ENCODE measurements around the gene IFNA16. TPM values are rescaled to one million over a fixed set of nuclear protein-coding genes. Genes with fewer than 3 reads are reported as not detected.

The IFNA16 gene
- not detected in 2 replicates for total RNA-seq

DNA sequence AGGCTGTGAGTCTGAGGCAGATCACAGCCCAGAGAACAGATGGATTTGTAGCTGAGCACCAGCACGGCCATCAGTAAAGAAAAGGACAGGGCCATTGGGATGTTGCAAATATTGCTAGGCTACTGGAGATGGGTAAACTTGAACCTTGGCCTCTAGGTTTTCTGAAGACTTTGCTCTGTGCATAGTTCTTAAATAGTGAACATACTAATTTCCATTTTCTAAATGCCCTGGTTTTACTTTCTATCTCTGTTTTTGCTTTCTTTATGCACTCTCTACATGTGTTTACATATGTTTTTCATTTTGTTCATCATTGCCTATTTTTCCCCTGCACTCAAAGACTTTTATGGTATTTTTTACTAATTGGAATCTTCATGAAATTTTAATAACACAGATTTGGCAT lies at the start of gene IFNA16:
TSS of gene IFNA16 (minus strand) at position 101 of the 400 bp plus-strand sequence. CDS start at position 95, 6 bp downstream.

DNA sequence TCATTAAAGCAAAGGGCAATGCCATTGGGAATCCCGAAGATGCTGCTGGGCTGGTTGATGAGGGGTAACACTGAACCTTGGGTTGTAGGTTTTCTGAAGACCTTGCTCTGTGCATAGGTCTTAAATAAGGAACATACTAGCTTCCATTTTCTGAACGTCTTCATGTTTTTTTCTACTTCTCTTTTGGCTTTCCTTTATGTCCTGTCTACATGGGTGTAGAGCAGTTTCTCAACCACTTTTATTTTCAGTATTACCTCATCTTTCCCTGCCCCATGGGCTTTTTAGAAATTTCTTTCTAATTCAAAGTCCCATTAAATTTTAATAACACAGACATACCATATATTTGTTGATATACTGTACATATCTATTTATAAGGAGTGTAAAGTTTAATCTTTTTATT lies 22.8 kb upstream of the IFNA16 start, which contains the start of gene IFNA14:
TSS of gene IFNA14 (minus strand) at position 95 of the 400 bp plus-strand sequence. CDS start at position 25, 70 bp downstream.

DNA sequence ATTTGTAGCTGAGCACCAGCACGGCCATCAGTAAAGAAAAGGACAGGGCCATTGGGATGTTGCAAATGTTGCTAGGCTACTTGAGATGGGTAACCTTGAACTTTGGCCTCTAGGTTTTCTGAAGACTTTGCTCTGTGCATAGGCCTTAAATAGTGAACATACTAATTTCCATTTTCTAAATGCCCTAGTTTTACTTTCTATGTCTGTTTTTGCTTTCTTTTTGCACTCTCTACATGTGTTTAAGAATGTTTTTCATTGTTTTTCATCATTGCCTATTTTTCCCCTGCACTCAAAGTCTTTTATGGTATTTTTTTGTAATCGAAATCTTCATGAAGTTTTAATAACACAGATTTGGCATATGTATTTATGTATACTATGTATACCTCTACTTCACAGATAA lies 11.0 kb upstream of the IFNA16 start, which contains the start of gene IFNA17:
TSS of gene IFNA17 (minus strand) at position 101 of the 400 bp plus-strand sequence. CDS start at position 52, 49 bp downstream.

DNA sequence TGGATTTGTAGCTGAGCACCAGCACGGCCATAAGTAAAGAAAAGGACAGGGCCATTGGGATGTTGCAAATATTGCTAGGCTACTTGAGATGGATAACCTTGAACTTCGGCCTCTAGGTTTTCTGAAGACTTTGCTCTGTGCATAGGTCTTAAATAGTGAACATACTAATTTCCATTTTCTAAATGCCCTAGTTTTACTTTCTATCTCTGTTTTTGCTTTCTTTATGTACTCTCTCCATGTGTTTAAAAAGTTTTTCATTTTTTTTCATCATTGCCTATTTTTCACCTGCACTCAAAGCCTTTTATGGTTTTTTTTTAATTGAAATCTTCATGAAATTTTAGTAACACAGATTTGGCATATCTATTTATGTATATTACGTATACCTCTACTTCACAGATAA lies 10.1 kb downstream of the IFNA16 start, which contains the start of gene IFNA10:
TSS of gene IFNA10 (minus strand) at position 101 of the 400 bp plus-strand sequence. CDS start at position 55, 46 bp downstream.

DNA sequence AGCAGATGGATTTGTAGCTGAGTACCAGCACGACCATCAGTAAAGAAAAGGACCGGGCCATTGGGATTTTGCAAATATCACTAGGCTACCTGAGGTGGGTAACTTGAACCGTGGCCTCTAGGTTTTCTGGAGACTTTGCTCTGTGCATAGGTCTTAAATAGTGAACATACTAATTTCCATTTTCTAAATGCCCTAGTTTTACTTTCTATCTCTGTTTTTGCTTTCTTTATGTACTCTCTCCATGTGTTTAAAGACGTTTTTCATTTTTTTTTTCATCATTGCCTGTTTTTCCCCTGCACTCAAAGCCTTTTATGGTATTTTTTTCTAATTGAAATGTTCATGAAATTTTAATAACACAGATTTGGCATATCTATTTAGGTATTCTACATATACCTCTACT lies 15.0 kb downstream of the IFNA16 start, which contains the start of gene IFNA7:
TSS of gene IFNA7 (minus strand) at position 101 of the 400 bp plus-strand sequence. CDS start at position 61, 40 bp downstream.

DNA sequence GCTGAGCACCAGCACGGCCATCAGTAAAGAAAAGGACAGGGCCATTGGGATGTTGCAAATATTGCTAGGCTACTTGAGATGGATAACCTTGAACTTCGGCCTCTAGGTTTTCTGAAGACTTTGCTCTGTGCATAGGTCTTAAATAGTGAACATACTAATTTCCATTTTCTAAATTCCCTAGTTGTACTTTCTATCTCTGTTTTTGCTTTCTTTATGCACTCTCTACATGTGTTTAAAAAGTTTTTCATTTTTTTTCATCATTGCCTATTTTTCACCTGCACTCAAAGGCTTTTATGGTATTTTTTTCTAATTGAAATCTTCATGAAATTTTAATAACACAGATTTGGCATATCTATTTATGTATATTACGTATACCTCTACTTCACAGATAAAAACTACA lies 29.6 kb downstream of the IFNA16 start, which contains the start of gene IFNA4:
TSS of gene IFNA4 (minus strand) at position 101 of the 400 bp plus-strand sequence. CDS start at position 45, 56 bp downstream.

DNA sequence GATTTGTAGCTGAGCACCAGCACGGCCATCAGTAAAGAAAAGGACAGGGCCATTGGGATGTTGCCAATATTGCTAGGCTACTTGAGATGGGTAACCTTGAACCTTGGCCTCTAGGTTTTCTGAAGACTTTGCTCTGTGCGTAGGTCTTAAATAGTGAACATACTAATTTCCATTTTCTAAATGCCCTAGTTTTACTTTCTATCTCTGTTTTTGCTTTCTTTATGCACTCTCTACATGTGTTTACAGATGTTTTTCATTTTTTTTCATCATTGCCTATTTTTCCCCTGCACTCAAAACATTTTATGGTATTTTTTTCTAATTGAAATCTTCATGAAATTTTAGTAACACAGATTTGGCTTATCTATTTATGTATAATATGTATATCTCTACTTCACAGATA lies 50.6 kb downstream of the IFNA16 start, which contains the start of gene IFNA21:
TSS of gene IFNA21 (minus strand) at position 101 of the 400 bp plus-strand sequence. CDS start at position 53, 48 bp downstream.

Other genes starting within 250 kb of the IFNA16 start
- 1.7 and 7.9 TPM in 2 replicates for gene HACD4, start 185.7 kb downstream of the IFNA16 start, total RNA-seq
- gene IFNB1, start 139.4 kb downstream of the IFNA16 start, total RNA-seq: under 0.01 TPM in 1 of 2 replicates, not detected in the other
- not detected in 2 replicates for gene IFNW1, start 75.5 kb downstream of the IFNA16 start, total RNA-seq
- not detected in 2 replicates for gene IFNA21, start 50.7 kb downstream of the IFNA16 start, total RNA-seq
- gene IFNA4, start 29.7 kb downstream of the IFNA16 start, total RNA-seq: not detected in 2 replicates
- gene IFNA7, start 15.1 kb downstream of the IFNA16 start, total RNA-seq: not detected in 2 replicates
- not detected in 2 replicates for gene IFNA10, start 10.2 kb downstream of the IFNA16 start, total RNA-seq
- not detected in 2 replicates for gene IFNA17, start 10.9 kb upstream of the IFNA16 start, total RNA-seq
- gene IFNA14, start 22.7 kb upstream of the IFNA16 start, total RNA-seq: not detected in 2 replicates
- gene IFNA5, start 88.0 kb upstream of the IFNA16 start, total RNA-seq: not detected in 2 replicates
- gene KLHL9, start 118.1 kb upstream of the IFNA16 start, total RNA-seq: 33.5 and 47.5 TPM in 2 replicates
- gene IFNA6, start 133.6 kb upstream of the IFNA16 start, total RNA-seq: not detected in 2 replicates
- not detected in 2 replicates for gene IFNA13, start 150.7 kb upstream of the IFNA16 start, total RNA-seq
- not detected in 2 replicates for gene IFNA2, start 168.1 kb upstream of the IFNA16 start, total RNA-seq
- gene IFNA8, start 191.8 kb upstream of the IFNA16 start, total RNA-seq: not detected in 2 replicates
- gene IFNA1, start 223.1 kb upstream of the IFNA16 start, total RNA-seq: not detected in 2 replicates